Breast epithelium (tissue), 3 donors: Measurements from ENCODE around the gene GNGT1.

ENCODE experiments used
- CTCF ChIP-seq, 3 donors: fragments of 450-650 bp; IDR thresholded peaks; one replicate each; pipeline ENCODE4 v1.5.1; 2016 to 2017; ENCODE audit warnings: antibody characterized with exemption in 3 of 3, mild to moderate bottlenecking in 3 of 3, moderate library complexity in 3 of 3
- POLR2AphosphoS5 ChIP-seq, 3 donors: sonication (generic); formaldehyde crosslinking; IDR thresholded peaks; one replicate each; pipeline ENCODE4 v1.6.1; 2017; ENCODE audit warnings: antibody characterized with exemption in 3 of 3

GRCh38 chr7:93879356-93879755, 27.0 kb upstream of the GNGT1 start:
- TF ChIP-seq CTCF (IDR thresholded peaks at IDR 0.05) (no peak), POLR2AphosphoS5 (IDR thresholded peaks at IDR 0.05) (no peak)
